Suprapubic skin (tissue), 3 donors: Measurements from ENCODE around the gene SLC25A29.
"Not testable (repeated sequence)": the region's sequence is repeated elsewhere in the genome, so short reads cannot be mapped to it uniquely, and the experiment has no call there.

Experiments
- CTCF ChIP-seq, 2 donors: fragments of 200-600 bp in 1 of 2; fragments of 450-650 bp in 1 of 2; sonication (generic) in 1 of 2; IDR thresholded peaks; one replicate each; pipeline ENCODE4 v1.5.1; 2016 to 2019; ENCODE audit warnings: antibody characterized with exemption in 2 of 2, mild to moderate bottlenecking in 1 of 2, moderate library complexity in 1 of 2
- POLR2AphosphoS5 ChIP-seq, 3 donors: sonication (generic); formaldehyde crosslinking; IDR thresholded peaks; one replicate each; pipeline ENCODE4 v1.6.1; 2017; ENCODE audit warnings: antibody characterized with exemption in 3 of 3

- TF ChIP-seq CTCF, POLR2AphosphoS5 (IDR thresholded peaks at IDR 0.05): not testable (repeated sequence)
Measured at GRCh38 chr14:100287998-100288295, 18.3 kb downstream of the SLC25A29 start.
